Astrocyte (in vitro differentiated cells and primary cell): ENCODE data around the gene PREX1.

ENCODE experiments used
- CTCF ChIP-seq: IDR thresholded peaks from 2 replicates; pipeline ENCODE4 v1.5.1; 2011; ENCODE audit warnings: low read depth, mild to moderate bottlenecking, inconsistent platforms, low read length, moderate library complexity; ENCODE audit not compliant: insufficient read depth
- EZH2 ChIP-seq: IDR thresholded peaks from 2 replicates; pipeline ENCODE4 v1.6.1; 2012; ENCODE audit warnings: mild to moderate bottlenecking, low read length, inconsistent platforms; ENCODE audit not compliant: insufficient read depth

- TF ChIP-seq CTCF = no peak
- TF ChIP-seq EZH2 = no peak
These were observed 100.6 kb downstream of the PREX1 start for GRCh38 chr20:48727226-48727625.
